Endodermal cell (in vitro differentiated cells): ENCODE results near the gene RNF113B. TPM values are rescaled to one million over a fixed set of nuclear protein-coding genes. Genes with fewer than 3 reads are reported as not detected.

Experiments used
- DNase-seq: peaks from one replicate; pipeline ENCODE4 v3.0.0-alpha.2; 2017
- H3K27ac ChIP-seq: 2 replicates; pipeline ENCODE4 v1.5.1; 2013; ENCODE audit warnings: mild to moderate bottlenecking, low read depth, low read length, moderate library complexity
- H3K27me3 ChIP-seq: 2 replicates; pipeline ENCODE4 v1.6.1; 2013; ENCODE audit warnings: mild to moderate bottlenecking, low read length, moderate library complexity; ENCODE audit not compliant: insufficient read depth, control insufficient read depth, poor library complexity, severe bottlenecking
- H3K36me3 ChIP-seq: 2 replicates; pipeline ENCODE4 v1.7.0; 2013; ENCODE audit warnings: mild to moderate bottlenecking, low read length, moderate library complexity; ENCODE audit not compliant: control insufficient read depth, insufficient read depth
- H3K4me1 ChIP-seq: one replicate; pipeline ENCODE4 v1.7.0; 2013; ENCODE audit warnings: low read length; ENCODE audit not compliant: control insufficient read depth, insufficient read depth
- H3K4me3 ChIP-seq: 2 replicates; pipeline ENCODE4 v1.5.1; 2013; ENCODE audit warnings: mild to moderate bottlenecking, low read length, moderate library complexity
- H3K9ac ChIP-seq: 2 replicates; pipeline ENCODE4 v1.6.1; 2013; ENCODE audit warnings: mild to moderate bottlenecking, low read length, moderate library complexity; ENCODE audit not compliant: poor library complexity, severe bottlenecking; ENCODE audit errors: extremely low read depth
- H3K9me3 ChIP-seq: 2 replicates; pipeline ENCODE4 v1.6.1; 2013; ENCODE audit warnings: mild to moderate bottlenecking, low read length, moderate library complexity; ENCODE audit not compliant: control insufficient read depth
- H3K27ac Mint-ChIP-seq: 2 replicates; pipeline ENCODE4 v1.8.0; 2020; ENCODE audit warnings: mixed read lengths
- H3K27me3 Mint-ChIP-seq: 2 replicates; pipeline ENCODE4 v1.8.0; 2021; ENCODE audit warnings: mild to moderate bottlenecking, mixed read lengths; ENCODE audit not compliant: insufficient read depth
- H3K36me3 Mint-ChIP-seq: 2 replicates; pipeline ENCODE4 v1.8.0; 2020; ENCODE audit warnings: low read depth, mixed read lengths
- H3K4me1 Mint-ChIP-seq: 2 replicates; pipeline ENCODE4 v1.8.0; 2020; ENCODE audit warnings: mixed read lengths
- H3K4me3 Mint-ChIP-seq: 2 replicates; pipeline ENCODE4 v1.8.0; 2020; ENCODE audit warnings: mild to moderate bottlenecking, moderate library complexity, mixed read lengths
- H3K9me3 Mint-ChIP-seq: 2 replicates; pipeline ENCODE4 v1.8.0; 2020; ENCODE audit warnings: mild to moderate bottlenecking, mixed read lengths
- WGBS, 2 experiments: methylation state at CpG; one replicate each; pipeline versions ENCODE4 v1.1.5 to v1.1.7; 2013; ENCODE audit warnings: missing lambda C conversion rate in 2 of 2, mixed read lengths in 1 of 2; ENCODE audit not compliant: insufficient coverage in 1 of 2, insufficient read length in 1 of 2; 5-methylcytosine and 5-hydroxymethylcytosine counted together
- total RNA-seq, 2 donors: library from RNA; stranded (reverse); fragmentation: NEBNext Ultra II Directional in 1 of 2; extraction: Animal tissue kit (Norgen Biotek cat#: 25700) in 1 of 2; gene quantifications; 2 replicates in 1 of 2; 3 replicates in 1 of 2; pipeline ENCODE4 v1.2.1, GENCODE V29; 2021
- TF ChIP-seq, protein P1 (sequence below): fragments of 200-600 bp; sonication (generic); conservative IDR thresholded peaks from 2 replicates; pipeline ENCODE4 v1.5.0; 2021; ENCODE audit warnings: antibody characterized with exemption, mild to moderate bottlenecking

The RNF113B gene
- total RNA-seq, 2 donors from 2014 or later, result not detected

DNA sequence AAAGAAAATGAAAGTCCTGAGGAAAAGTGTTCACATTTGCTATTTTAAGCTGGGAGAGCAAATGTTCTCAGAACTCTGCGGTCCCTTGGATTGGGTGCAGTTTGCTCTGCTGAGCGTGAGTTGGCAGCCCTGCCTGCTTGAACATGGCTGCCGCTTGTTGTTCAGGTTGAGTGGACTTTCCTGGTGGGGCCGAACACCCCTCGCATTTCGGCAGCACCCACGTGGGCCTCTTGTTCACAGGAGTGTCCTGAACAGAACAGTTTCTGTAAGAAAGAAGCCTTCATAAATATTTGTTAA, 10.8 kb upstream of the RNF113B start:
- Mint-ChIP-seq H3K4me1 (peaks cover 27% of the 10 kb centered on the region), H3K27ac (no peak overlapping the region)
- no peak overlapping the region for H3K4me3 ChIP-seq

DNA sequence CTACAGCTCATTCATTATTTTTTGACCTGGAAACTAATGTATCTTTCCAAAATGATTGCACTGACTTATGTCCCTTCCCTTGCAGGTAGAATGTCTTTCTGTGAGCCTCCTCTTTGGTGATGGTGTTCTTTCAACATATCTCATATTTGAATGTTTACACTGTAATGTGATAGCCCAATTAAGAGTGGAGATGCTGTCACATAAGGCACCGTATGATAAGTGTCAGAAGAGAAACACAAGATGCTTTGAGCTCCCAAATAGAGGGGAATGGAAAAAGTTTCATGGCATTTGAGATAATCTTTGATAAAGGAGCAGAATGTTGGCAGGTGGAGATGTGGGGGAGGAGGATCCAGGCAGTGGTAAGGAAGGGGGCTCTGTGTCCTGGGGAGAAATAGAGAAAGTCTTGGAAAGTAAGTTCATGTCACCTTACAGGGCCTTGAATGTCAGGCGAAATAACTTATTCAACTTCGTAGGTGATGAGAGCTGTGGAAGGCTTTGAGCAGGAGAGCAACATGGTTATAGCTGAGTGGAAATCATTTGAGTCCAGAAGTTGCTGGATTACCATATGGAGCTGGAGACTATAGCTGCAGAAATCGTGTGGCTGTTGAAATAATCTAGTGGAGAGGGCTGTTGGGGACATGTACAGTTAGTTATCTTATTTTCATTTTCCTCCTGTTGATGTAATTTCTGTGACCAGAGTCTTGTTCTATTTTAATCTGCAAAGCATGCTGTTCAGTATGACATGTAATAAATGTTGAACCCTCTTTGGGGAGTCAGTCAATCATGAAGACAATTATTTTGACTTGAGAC, 10.3 kb upstream of the RNF113B start:
- Mint-ChIP-seq H3K9me3 (no peaks in the 10 kb centered on the region), H3K27ac (no peak overlapping the region), H3K27me3 (no peaks in the 10 kb centered on the region), H3K4me3 (no peak overlapping the region), H3K36me3 (peaks cover 24% of the 10 kb centered on the region), H3K4me1 (peaks cover 30% of the 10 kb centered on the region)
- Histone ChIP-seq H3K9ac (no peak overlapping the region), H3K27ac (no peak overlapping the region), H3K4me3 (no peak overlapping the region), H3K9me3 (no peaks in the 10 kb centered on the region), H3K27me3 (no peaks in the 10 kb centered on the region), H3K4me1 (peaks cover 6% of the 10 kb centered on the region), H3K36me3 (peaks cover 30% of the 10 kb centered on the region)
- TF ChIP-seq, protein P1, sequence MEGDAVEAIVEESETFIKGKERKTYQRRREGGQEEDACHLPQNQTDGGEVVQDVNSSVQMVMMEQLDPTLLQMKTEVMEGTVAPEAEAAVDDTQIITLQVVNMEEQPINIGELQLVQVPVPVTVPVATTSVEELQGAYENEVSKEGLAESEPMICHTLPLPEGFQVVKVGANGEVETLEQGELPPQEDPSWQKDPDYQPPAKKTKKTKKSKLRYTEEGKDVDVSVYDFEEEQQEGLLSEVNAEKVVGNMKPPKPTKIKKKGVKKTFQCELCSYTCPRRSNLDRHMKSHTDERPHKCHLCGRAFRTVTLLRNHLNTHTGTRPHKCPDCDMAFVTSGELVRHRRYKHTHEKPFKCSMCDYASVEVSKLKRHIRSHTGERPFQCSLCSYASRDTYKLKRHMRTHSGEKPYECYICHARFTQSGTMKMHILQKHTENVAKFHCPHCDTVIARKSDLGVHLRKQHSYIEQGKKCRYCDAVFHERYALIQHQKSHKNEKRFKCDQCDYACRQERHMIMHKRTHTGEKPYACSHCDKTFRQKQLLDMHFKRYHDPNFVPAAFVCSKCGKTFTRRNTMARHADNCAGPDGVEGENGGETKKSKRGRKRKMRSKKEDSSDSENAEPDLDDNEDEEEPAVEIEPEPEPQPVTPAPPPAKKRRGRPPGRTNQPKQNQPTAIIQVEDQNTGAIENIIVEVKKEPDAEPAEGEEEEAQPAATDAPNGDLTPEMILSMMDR, result no peak
- WGBS, 2 experiments, result 79 to 89% methylated on average over 4 of the region's 4 CpGs
- no peak for DNase-seq

More for the DNA sequence above, 10.8 kb upstream of the RNF113B start:
- peaks cover 6% of the 10 kb centered on the region for H3K4me1 ChIP-seq
- TF ChIP-seq, protein P1, result no peak
- 97 to 99% methylated on average over 7 of the region's 7 CpGs for WGBS, 2 experiments
- no peaks in the 10 kb centered on the region for H3K27me3 ChIP-seq
- H3K4me3 Mint-ChIP-seq, result no peak overlapping the region
- no peaks in the 10 kb centered on the region for H3K9me3 Mint-ChIP-seq
- no peaks in the 10 kb centered on the region for H3K9me3 ChIP-seq
- no peaks in the 10 kb centered on the region for H3K27me3 Mint-ChIP-seq
- no peak overlapping the region for H3K9ac ChIP-seq
- no peak overlapping the region for H3K27ac ChIP-seq
- peaks cover 28% of the 10 kb centered on the region for H3K36me3 Mint-ChIP-seq
- H3K36me3 ChIP-seq, result peaks cover 31% of the 10 kb centered on the region
- DNase-seq, result no peak

GRCh38 chr13:98184792-98185191, 7.7 kb upstream of the RNF113B start:
- H3K27ac ChIP-seq, result no peak overlapping the region

More at GRCh38 chr13:98184792-98185191, 7.7 kb upstream of the RNF113B start:
- DNase-seq, result no peak
- H3K27ac Mint-ChIP-seq, result no peak overlapping the region
- Histone ChIP-seq H3K4me3 (no peak overlapping the region), H3K36me3 (peaks cover 33% of the 10 kb centered on the region), H3K9ac (no peak overlapping the region), H3K27me3 (no peaks in the 10 kb centered on the region), H3K9me3 (no peaks in the 10 kb centered on the region), H3K4me1 (peaks cover 6% of the 10 kb centered on the region)
- WGBS, 2 experiments, result 93% methylated on average over 1 of the region's 1 CpG; no CpG with 5 or more reads in 1 of the 2 experiments
- no peaks in the 10 kb centered on the region for H3K27me3 Mint-ChIP-seq
- no peaks in the 10 kb centered on the region for H3K9me3 Mint-ChIP-seq
- H3K36me3 Mint-ChIP-seq, result peaks cover 24% of the 10 kb centered on the region
- peaks cover 34% of the 10 kb centered on the region for H3K4me1 Mint-ChIP-seq
- no peak overlapping the region for H3K4me3 Mint-ChIP-seq
- TF ChIP-seq, protein P1, result no peak
